ENCODE measurements around the gene HSP90AA1.
"Not testable (repeated sequence)": the region's sequence is repeated elsewhere in the genome, so short reads cannot be mapped to it uniquely, and the experiment has no call there.

Gene HSP90AA1

DNA sequence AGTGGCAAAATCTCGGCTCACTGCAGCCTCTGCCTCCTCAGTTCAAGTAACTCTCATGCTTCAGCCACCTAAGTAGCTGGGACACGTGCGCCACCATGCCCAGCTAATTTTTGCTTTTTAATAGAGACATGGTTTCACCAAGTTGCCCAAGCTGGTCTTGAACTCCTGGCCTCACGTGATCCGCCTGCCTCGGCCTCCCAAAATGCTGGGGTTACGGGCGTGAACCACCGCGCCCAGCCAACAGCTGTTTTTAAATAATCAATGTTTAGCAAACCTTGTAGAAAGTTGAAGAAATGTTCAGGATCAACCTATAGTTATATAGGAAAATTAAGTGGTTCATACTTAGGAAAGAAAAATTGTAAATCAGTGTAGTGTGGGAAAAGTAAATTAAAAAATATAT is 6.0 kb upstream of the HSP90AA1 start:
- no peak for DNase-seq

DNA sequence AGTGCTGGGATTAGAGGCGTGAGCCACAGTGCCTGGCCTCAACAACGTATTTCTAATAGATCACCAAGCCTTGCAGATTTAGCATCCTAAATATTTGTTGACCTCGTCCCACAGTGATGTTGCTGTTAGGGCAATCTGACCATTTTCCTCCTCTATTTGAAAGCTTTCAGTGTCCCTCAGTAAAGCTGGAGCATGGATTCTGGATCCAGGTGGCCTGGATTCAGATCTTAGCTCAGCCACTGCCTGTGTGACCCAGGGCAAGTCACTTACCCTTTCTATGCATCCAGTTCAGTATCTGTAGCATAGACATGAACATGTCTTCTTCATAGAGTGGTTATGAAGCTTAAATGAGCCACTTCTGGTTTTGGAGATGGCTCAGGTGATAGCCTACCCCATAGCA is 3.9 kb upstream of the HSP90AA1 start:
- DNase-seq, result no peak

DNA sequence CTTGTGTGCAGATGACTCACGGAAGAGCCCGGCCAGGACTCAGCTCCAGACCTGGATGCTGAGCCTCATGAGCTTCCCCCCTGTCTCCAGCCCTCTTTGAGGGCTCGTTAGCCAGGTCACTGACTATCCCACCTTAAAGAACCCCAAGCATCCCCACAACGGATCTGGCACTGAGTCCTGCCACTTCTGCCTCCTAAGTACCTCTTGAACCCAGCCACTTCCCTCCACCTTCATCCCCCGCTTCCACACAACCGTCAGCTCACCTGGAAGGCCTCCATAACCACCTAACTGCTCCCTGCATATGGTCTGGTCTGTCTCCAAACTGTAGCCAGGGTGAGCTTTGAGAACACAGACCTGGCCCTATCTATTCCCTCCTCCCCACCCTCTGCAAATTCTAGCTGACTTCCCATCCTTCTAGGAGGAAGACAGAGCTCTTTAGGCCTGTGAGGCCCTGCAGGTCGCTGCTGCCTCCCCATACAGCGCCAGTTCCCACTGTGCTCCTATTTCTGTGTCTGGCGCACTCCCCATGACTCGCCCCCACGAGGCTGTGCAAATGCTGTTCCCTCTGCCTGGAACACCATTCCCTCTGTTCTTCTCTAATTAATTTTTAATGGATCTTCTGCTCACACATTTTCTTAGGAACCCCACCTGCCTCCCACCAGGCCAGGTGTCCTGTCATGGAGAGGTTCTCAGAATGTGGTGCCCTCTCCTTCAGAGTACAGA is 2.9 kb upstream of the HSP90AA1 start:
- DNase-seq, result no peak

DNA sequence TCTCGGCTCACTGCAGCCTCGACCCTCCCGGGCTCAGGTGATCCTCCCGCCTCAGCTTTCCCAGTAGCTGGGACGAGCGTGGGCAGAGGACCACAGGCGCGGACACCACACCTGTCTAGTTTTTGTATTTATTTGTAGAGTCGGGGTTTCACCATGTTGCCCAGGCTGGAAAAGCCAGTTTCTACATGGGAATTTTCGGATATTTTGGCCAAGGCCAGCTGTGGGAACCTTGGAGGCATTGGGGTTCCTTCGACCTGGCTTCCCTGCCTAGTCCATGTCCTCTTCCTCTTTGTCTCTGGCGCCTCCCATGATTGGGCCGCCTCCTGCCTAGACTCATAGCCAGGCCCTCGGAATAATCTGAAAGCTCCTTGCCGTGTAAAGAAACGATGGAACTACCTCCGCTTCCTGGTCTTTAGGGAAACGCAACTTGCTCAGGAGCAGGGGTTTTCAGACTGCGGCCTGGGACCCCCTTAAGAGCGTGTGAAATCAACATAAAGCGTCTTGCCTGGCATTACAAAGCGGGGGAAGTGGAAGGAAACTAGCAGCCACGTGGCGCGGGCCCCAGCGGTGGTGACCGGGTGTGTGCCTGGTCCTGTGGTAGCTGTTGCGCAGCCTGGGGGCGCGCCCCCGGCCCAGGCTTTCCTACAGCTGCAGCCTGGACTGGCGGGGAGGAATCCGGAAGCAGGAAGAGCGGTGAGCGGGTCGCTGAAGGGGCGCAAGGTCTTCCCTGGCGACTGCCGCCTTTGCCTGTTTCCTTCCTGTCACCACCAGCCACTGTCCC is 1.4 kb upstream of the HSP90AA1 start:
- DNase-seq, result peak; percentile 67

DNA sequence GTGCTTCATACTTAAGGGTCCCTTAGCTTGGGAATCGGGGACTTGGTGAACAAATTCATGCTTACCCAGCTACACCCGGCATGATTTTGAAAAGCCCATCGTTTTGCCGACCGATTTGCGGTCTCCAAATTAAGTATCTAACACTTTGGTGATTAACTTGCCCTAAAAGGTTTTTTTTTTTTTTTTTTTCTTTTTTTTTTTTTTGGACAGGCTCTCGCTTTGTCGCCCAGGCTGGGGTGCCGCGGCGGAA is 843 bp upstream of the HSP90AA1 start:
- no peak for DNase-seq

DNA sequence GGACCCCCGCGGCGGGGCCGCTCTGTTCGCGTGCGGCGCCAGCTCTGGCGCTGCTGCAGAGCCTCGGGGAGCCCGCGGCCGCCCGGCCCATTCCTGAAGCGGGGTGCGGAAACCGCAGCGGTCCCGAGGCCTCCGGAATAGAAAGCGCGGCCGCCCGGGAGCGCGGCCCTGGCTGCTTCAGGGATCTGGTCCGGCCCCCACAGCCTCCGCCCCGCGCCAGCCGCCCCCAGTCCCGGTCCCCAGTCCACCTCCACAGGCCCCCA is 204 bp downstream of the HSP90AA1 start:
- no peak for DNase-seq

DNA sequence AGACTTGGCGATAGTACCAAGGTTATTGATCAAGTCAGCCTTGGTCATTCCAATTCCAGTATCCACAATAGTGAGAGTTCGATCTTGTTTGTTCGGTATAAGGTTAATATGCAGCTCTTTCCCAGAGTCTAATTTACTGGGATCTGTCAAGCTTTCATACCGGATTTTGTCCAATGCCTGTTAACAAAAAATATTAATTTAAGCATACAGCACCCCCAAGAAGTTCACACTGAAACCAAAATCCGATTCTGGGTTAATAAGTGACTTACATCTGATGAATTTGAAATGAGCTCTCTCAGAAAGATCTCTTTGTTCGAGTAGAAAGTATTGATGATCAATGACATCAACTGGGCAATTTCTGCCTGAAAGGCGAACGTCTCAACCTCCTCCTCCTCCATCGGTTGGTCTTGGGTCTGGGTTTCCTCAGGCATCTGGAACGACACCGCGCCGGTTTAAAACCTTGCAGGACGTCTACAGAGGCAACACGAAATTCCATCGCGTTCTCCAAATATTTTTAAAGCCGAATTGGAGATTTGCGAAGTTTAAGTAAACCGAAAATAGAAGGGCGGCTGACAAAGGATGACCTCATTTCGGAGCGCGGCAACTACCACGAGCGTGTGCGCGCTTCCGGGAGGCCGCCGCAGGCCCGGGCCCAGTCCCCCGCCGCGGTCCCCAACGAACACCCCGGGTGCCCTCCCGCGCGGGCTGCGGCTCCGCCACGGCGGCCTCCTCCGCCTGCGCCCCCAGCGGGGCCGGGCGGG is 716 bp downstream of the HSP90AA1 start:
- DNase-seq, result peak; percentile 39

DNA sequence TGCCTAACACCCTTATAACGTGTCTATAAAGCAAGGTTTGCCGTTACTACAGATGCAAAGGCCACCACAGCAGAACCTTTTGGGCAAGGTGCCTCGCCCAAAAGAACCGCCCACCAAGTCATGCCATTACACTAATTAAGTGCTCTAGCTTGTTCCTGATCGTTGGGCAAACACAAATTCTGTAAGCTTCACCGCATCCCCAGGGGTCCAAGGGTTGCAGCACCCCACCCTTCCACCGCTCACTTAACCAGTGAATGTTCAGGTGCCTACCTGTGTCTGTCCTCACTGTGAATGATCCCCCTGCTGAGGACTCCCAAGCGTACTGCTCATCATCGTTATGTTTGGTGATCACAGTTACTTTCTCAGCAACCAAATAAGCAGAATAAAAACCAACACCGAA is 1.4 kb downstream of the HSP90AA1 start:
- DNase-seq, result peak; percentile 34

DNA sequence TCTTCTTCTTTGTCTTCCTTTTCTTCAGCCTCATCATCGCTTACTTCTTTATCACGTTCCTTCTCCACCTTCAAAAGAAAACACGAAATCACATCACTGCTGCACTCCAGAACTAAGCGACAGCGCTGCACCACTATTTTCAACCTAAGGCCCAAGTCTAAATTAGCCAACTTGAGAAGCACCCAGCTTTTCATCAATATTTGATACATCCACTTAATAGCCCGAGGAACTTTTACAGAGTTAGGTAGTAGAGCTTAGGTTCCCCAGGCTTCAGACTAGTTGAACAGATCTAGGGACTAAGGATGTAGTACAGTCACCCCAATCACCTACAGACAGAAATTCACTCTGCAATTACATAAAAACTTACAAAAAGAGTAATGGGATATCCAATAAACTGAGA is 1.9 kb downstream of the HSP90AA1 start:
- DNase-seq, result no peak

DNA sequence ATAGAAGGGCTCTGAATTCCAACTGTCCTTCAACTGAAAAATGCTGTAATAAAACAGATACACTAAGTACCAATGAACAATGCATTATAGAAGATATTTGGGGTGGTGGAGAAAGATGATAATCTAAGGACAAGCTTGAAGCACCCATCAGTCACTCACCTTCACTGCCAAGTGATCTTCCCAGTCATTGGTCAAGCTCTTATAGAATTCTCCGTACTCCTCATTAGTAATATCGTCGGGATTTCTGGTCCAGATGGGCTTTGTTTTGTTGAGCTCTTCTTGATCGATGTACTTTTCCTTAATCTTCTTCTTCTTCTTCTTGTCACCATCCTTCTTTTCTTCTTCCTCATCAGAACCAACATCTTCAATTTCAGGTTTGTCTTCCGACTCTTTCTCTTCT is 2.3 kb downstream of the HSP90AA1 start:
- DNase-seq, result peak; percentile 2

DNA sequence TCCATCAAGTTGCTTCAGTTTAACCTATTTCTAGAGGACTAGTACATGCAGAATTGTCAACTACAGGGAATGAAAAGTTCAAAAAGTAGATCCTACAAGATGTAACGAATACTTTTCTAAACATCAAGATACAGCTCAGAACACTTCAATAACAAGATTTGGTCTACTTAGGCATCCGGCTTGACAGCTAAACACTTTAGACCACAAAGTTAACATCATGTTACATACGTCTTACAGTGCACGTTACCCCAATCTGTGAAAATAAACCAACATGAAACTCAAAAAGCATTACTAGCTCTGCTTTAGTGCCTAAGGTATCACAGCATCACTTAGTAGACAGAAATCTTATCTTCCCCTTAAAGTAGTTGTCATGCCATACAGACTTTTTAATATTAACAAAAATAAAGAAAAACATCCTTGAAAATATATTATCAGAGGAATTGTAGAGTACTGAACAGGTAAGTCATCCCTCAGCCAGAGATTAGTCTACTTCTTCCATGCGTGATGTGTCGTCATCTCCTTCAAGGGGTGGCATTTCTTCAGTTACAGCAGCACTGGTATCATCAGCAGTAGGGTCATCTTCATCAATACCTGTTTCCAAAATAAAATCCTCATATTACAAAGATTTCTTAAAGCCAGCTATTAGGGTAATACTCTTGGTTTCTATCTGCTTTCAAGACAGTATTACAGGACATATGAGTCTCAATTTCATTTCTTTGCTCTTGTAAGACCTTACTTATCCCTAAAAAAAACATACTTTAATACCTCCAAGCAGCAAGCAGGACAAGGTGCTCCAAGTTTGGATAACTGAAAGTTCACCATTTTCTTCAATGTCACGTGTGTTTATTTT is 5.4 kb downstream of the HSP90AA1 start:
- no peak for DNase-seq

DNA sequence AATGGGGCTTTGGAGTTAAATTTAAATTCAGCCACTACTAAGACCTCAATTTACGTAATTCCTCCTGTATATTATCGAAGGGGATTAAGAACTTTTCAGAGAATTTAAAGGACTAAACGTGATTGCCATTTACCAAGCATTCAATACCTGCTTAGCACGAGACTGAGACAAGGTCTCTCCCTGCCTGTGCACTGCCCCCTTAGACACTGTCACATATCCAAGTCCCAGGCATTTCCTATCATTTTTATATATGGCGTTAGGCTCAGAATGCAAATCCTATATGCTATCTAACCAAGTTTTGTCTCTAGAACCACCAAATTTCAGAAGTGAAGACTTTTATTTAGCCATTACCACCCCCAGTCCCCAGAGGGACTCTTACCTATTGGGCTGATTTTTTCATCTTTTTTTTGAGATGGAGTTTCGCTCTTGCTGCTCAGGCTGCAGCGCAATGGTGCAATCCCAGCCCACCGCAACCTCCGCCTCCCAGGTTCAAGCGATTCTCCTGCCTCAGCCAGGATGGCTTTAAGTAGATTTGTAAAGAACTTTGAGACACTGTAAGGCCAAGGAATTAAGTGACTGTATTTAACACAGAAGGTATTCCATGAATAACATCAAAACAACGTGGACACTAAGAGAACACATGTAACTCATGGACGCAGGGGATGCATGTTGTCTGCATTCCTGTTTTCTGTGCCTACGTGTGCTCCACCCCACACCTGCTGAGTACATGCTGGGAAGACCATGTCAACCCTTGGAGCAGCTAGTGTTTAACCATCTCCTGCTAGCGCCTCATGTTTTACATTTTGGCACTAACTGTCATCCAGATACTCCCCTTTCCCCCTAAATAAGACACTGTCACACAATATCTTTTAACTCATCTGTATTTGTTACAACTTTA is 6.4 kb downstream of the HSP90AA1 start:
- DNase-seq, result peak; percentile 5

DNA sequence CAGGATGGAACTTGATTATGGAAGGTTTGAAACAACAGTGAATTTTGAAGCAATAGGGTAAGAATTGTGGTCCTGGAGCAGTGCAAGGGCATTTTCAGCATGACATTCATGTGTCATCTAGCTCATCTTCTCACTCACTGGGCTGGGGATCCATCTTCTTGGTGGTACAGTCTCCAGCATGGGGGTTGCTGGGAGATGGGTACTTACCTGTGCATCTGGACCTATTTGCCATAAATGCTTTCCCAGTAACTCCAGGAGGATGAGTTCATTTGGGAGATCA is 7.2 kb downstream of the HSP90AA1 start:
- DNase-seq, result no peak

DNA sequence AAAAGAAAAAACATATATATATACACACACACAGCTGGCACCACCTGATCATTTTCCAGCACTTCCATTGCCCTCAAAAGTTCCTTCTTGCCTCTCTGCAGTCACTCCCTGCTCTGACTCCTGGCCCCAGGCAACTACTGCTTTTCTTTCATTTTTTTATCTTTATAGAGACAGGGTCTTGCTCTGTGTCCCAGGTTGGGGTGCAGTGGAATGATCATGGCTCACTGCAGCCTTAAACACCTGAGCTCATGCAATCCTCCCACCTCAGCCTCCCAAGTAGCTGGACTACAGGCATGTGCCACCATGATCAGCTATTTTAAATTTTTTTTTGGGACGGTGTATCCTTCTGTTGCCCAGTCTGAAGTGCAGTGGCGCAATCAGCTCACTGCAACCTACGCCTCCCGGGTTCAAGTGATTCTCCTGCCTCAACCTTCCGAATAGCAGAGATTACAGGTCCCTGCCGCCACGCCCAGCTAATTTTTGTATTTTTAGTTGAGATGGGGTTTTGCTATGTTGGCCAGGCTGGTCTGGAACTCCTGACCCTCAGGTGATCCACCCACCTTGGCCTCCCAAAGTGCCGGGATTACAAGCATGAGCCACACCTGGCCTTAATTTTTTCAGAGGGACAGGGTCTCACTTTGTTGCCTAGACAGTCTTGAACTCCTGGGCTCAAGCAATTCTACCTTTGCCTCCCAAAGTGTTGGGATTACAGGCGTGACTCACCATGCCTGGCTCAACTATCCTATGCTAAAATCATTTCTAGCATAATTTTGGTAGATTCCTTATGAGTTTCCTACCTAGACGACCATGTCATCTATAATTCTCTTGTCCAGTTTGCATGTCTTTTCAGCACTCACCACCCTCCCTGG is 7.8 kb downstream of the HSP90AA1 start:
- DNase-seq, result peak; percentile 37

DNA sequence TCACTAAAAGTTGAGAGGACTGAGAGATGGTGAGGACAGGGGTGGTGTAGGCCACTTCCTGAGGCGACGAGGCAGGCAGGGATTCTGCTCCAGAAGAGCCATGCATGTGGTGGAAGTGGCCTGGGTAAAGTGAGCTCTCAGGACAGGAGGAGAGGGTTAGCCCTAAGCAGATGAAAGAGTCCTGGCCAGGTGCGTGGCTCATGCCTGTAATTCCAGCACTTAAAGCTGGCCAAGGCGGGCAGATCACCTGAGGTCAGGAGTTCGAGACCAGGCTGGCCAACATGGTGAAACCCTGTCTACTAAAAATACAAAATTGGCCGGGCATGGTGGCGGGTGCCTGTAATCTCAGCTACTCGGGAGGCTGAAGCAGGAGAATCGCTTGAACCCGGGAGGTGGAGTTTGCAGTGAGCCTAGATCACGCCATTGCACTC is 8.5 kb downstream of the HSP90AA1 start:
- DNase-seq, result not testable (repeated sequence)

DNA sequence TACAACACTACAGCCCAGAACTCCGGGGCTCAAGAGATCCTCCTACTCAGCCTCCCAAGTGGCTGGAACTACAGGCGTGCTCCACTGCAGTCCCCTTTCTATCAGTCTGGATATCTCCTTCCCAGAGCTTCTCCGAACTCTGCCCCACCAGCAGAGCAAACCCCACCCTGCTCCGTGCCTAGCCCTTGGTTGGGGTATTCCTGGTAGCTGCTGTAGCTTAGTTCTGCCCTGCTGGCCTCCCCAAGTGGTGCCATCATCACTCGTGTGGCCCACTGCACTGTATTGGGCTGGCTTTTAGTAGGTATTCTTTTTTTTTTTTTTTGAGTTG is 9.5 kb downstream of the HSP90AA1 start:
- DNase-seq, result no peak

DNA sequence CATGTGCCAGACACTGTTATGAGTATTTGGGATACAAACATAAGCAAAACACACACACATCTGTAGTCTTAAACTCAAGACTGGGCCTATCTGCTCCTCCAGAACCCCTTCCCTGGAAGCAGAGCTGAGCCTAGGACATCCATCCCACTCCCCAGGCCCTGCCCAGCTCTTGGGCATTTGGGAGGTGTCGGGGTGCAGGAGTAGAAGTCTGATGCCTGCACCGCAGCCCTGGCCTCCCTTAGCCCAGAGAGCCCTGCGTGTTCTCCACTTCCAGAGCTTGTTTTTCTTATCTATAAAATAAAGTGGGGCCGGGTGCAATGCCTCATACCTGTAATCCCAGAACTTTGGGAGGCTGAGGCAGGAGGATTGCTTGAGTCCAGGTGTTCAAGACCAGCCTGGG is 11.7 kb downstream of the HSP90AA1 start:
- DNase-seq, result no peak

DNA sequence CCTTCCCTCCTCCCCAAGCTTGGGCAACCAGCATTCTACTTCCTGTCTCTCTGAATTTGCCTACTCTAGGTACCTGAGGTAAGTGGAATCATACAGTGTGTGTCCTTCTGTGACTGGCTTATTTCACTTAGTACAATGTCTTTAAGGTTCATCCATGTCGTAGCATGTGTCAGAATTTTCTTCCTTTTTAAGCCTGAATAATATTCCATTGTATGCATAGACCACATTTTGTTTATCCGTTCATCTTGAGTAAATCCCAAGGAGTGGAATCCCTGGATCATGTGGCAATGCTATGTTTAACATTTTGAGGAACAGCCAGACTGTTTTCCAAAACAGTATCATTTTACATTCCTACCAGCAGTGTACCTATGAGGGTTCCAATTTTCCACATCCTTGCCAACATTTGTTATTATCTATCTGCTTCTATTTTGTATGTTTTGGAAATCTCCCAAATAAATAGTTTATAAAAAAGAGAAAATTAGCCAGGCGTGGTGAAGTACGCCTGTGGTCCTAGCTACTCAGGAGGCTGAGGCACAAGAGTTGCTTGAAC is 12.4 kb downstream of the HSP90AA1 start:
- DNase-seq, result peak; percentile 5

DNA sequence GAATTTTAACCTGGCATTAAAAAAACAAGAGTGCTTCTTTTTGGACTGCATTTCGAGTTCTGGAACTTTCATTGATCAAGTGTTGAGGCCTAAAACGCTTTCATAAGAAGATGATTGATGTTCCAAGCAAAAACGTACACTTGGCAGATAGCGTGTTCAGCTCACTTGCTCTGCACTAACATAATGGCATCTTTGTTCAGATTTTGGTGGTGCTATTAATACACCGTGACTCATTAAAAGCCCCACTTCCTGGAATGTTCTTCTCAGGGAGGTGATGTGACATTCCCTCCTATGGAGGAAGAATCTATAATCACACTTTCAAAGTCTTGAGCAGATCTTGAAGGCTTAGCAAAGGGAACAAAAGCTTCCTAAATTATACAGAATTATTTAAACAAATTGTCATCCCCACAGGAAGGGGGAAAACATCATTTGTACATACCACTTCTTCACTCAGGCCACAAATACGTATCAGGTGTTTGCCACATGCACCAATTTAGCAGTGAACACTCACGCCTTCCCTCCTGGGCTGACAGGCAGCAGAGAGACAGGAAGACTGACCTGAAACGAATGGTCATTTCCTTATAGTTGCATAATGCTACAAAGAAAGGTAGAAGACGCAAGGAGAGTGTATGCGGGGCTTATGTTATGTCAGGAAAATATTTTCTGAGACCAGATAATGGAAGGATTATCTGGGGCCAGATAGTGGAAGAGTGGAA is 15.4 kb downstream of the HSP90AA1 start:
- no peak for DNase-seq

DNA sequence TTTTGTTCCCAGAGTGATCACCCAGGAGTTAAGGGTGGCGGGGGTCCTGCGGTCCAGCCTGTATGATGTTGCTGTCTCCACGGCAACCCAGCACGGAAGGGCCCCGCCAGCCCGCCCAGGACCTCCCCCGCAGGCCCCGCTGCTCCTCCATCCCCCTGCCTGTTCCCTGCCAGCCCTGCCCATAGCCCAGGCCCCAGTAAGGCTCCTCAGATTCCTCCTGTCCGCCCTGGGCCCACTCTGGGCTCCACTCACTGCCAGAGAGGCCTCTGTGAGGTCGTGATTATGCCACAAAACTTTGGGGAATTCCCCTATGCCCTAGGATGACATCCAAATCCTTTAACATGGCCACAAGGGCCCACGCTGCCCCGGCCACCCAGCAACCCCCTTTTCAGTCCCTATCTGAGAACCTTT is 20.8 kb downstream of the HSP90AA1 start:
- DNase-seq, result no peak

DNA sequence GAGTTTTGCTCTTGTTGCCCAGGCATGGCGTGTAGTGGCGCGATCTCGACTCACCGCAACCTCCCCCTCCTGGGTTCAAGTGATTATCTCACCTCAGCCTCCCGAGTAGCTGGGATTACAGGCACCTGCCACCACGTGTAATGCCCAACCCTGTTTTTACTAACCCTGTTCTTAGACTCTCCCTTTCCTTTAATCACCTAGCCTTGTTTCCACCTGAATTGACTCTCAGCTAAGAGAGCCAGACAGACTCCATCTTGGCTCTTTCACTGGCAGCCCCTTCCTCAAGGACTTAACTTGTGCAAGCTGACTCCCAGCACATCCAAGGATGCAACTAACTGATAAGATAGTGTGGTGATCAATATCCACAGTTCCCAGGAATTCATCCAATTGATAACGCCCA is 22.3 kb downstream of the HSP90AA1 start:
- not testable (repeated sequence) for DNase-seq
